Transverse colon (tissue), 4 donors: Measurements from ENCODE around the gene SCAP. TPM values are rescaled to one million over a fixed set of nuclear protein-coding genes. Genes with fewer than 3 reads are reported as not detected.

ENCODE experiments used
- DNase-seq: peaks from one replicate; pipeline ENCODE4 v3.0.0-alpha.2; 2019
- H3K27ac ChIP-seq, 4 donors: fragments of 200-600 bp; sonication (generic); 2 replicates each; pipeline ENCODE4 v1.5.1; 2016 to 2018; ENCODE audit warnings: inconsistent platforms in 4 of 4
- H3K27me3 ChIP-seq: fragments of 200-600 bp; sonication (generic); 2 replicates; pipeline ENCODE4 v1.5.1; 2017; ENCODE audit warnings: inconsistent platforms
- H3K36me3 ChIP-seq, 4 donors: fragments of 200-600 bp; sonication (generic); 2 replicates each; pipeline ENCODE4 v1.5.1; 2017 to 2019; ENCODE audit warnings: inconsistent platforms in 4 of 4
- H3K4me1 ChIP-seq, 4 donors: fragments of 200-600 bp; sonication (generic); 2 replicates each; pipeline ENCODE4 v1.5.1; 2017 to 2020; ENCODE audit warnings: inconsistent platforms in 4 of 4
- H3K4me3 ChIP-seq, 4 donors: fragments of 200-600 bp; sonication (generic); 1 replicate in 1 of 4; 2 replicates in 3 of 4; pipeline versions ENCODE4 v1.5.1 to v1.6.1; 2017 to 2019; ENCODE audit warnings: inconsistent platforms in 4 of 4
- H3K9me3 ChIP-seq, 2 donors: fragments of 200-600 bp; sonication (generic); 2 replicates each; pipeline ENCODE4 v1.5.1; 2017 to 2019; ENCODE audit warnings: inconsistent platforms in 2 of 2
- CTCF ChIP-seq, 5 experiments: fragments of 200-600 bp in 3 of 5; fragments of 450-650 bp in 2 of 5; sonication (generic) in 3 of 5; IDR thresholded peaks; 1 replicate in 2 of 5; 2 replicates in 3 of 5; pipeline ENCODE4 v1.5.1; 2016 to 2017; ENCODE audit warnings: antibody characterized with exemption in 5 of 5, inconsistent platforms in 3 of 5, mild to moderate bottlenecking in 2 of 5, moderate library complexity in 1 of 5
- EP300 ChIP-seq: sonication (generic); formaldehyde crosslinking; IDR thresholded peaks from one replicate; pipeline ENCODE4 v1.6.1; 2017; ENCODE audit warnings: antibody characterized with exemption, low read depth
- POLR2A ChIP-seq: fragments of 450-650 bp; IDR thresholded peaks from one replicate; pipeline ENCODE4 v1.6.1; 2016; ENCODE audit warnings: antibody characterized with exemption, mild to moderate bottlenecking, moderate library complexity
- POLR2AphosphoS5 ChIP-seq, 3 donors: sonication (generic); formaldehyde crosslinking; IDR thresholded peaks; one replicate each; pipeline ENCODE4 v1.6.1; 2016; ENCODE audit warnings: antibody characterized with exemption in 3 of 3
- WGBS, 2 donors: methylation state at CpG; one replicate each; pipeline ENCODE4 v1.1.5; 2018; ENCODE audit warnings: low coverage in 1 of 2; 5-methylcytosine and 5-hydroxymethylcytosine counted together
- in situ Hi-C, 4 donors: fragments of 200-750 bp; cut with MboI; loops; one replicate each; pipeline versions ENCODE4 v1.15.0 to v1.15.1; 2017; ENCODE audit warnings: low sequenced_read_pairs in 3 of 4, low pct_ligation_motif_present in 1 of 4, low pct_unique_long_range_greater_than_20kb in 1 of 4
- intact Hi-C: fragments of 100-400 bp; cut with DNase I; formaldehyde crosslinking; loops from one replicate; pipeline ENCODE4 v1.15.1; 2023; ENCODE audit warnings: low total_unique reads
- total RNA-seq, 4 donors: library from RNA; depleted of rRNA; stranded (reverse); fragments of >200 nt; gene quantifications; one replicate each; pipeline ENCODE4 v1.1.0, GENCODE V29; 2016

SCAP gene
- total RNA-seq, 4 donors from 2014 or later: 160 to 288 (median 198) TPM

GRCh38 chr3:47434849-47435248 lies 40.9 kb downstream of the SCAP start:
- in situ Hi-C loops: no loop called here
- peak; percentile 72 for DNase-seq
- intact Hi-C loops: no loop called here
- no peak overlapping the region for H3K4me3 ChIP-seq
- no peaks in the 10 kb centered on the region for H3K27me3 ChIP-seq
- WGBS, 2 donors: 64 to 70% methylated on average over 3 to 4 of the region's 4 CpGs
- peak overlapping the region; percentile 67 to 78 (median 74) for H3K27ac ChIP-seq
- H3K4me1 ChIP-seq: peaks cover 0 to 32% (median 11%) of the 10 kb centered on the region in 4 donors
- H3K9me3 ChIP-seq: no peaks in the 10 kb centered on the region
- no peak for TF ChIP-seq POLR2A
- TF ChIP-seq EP300: no peak
- TF ChIP-seq POLR2AphosphoS5 (IDR thresholded peaks at IDR 0.05): no peak
- no peak for TF ChIP-seq CTCF (IDR thresholded peaks at IDR 0.05)
- H3K36me3 ChIP-seq: peaks cover 0 to 9% (median 0%) of the 10 kb centered on the region in 4 donors

- WGBS, 2 donors: 35 to 48% methylated on average over 2 to 3 of the region's 3 CpGs
- H3K4me1 ChIP-seq: peaks cover 0 to 32% (median 11%) of the 10 kb centered on the region in 4 donors
- in situ Hi-C loops: no loop called here
- H3K36me3 ChIP-seq: peaks cover 0 to 9% (median 0%) of the 10 kb centered on the region in 4 donors
- no peak overlapping the region for H3K4me3 ChIP-seq
- no peaks in the 10 kb centered on the region for H3K9me3 ChIP-seq
- no peaks in the 10 kb centered on the region for H3K27me3 ChIP-seq
- DNase-seq: peak; percentile 69
- peak in 2 of 3 donors; percentile 76 for TF ChIP-seq POLR2AphosphoS5 (IDR thresholded peaks at IDR 0.05)
- TF ChIP-seq POLR2A: peak; percentile 41
- TF ChIP-seq EP300: peak; percentile 71
- TF ChIP-seq CTCF (IDR thresholded peaks at IDR 0.05): no peak
- peak overlapping the region; percentile 67 to 78 (median 74) for H3K27ac ChIP-seq
- intact Hi-C loops: no loop called here
Measured at GRCh38 chr3:47433796-47434195, 41.9 kb downstream of the SCAP start.

- in situ Hi-C loops (no loop called here), intact Hi-C loops (no loop called here)
- DNase-seq: no peak
- Histone ChIP-seq H3K27ac (peak overlapping the region in 2 of 4 donors; percentile 67 to 76), H3K9me3 (no peaks in the 10 kb centered on the region), H3K36me3 (peaks cover 0 to 9% (median 0%) of the 10 kb centered on the region in 4 donors), H3K27me3 (no peaks in the 10 kb centered on the region), H3K4me3 (no peak overlapping the region), H3K4me1 (peaks cover 0 to 32% (median 11%) of the 10 kb centered on the region in 4 donors)
- TF ChIP-seq EP300: no peak
- TF ChIP-seq POLR2AphosphoS5 (IDR thresholded peaks at IDR 0.05): no peak
- TF ChIP-seq POLR2A: no peak
- TF ChIP-seq CTCF (IDR thresholded peaks at IDR 0.05): no peak
- WGBS, 2 donors: 93 to 100% methylated on average over 2 of the region's 2 CpGs
Measured at GRCh38 chr3:47432673-47433072, 43.1 kb downstream of the SCAP start.

- peaks cover 0 to 9% (median 0%) of the 10 kb centered on the region in 4 donors for H3K36me3 ChIP-seq
- intact Hi-C loops: no loop called here
- in situ Hi-C loops: no loop called here
- no peak overlapping the region for H3K4me3 ChIP-seq
- no peak overlapping the region for H3K27ac ChIP-seq
- H3K27me3 ChIP-seq: no peaks in the 10 kb centered on the region
- DNase-seq: no peak
- H3K9me3 ChIP-seq: no peaks in the 10 kb centered on the region
- TF ChIP-seq EP300: no peak
- no peak for TF ChIP-seq POLR2A
- TF ChIP-seq CTCF (IDR thresholded peaks at IDR 0.05): no peak
- TF ChIP-seq POLR2AphosphoS5 (IDR thresholded peaks at IDR 0.05): no peak
- WGBS, 2 donors: 82 to 92% methylated on average over 3 of the region's 3 CpGs
- peaks cover 0 to 30% (median 11%) of the 10 kb centered on the region in 4 donors for H3K4me1 ChIP-seq
Measured at GRCh38 chr3:47431225-47431624, 44.5 kb downstream of the SCAP start.
